Measurements from ENCODE around the gene SRSF4. TPM values are rescaled to one million over a fixed set of nuclear protein-coding genes. Genes with fewer than 3 reads are reported as not detected.

Gene SRSF4
- total and polyA plus RNA-seq, 9 of the 15 experiments (the other 6 are each of a cell fraction or from before 2014, with no cell fraction given): 15.9 to 132 (median 82.0) TPM

DNA sequence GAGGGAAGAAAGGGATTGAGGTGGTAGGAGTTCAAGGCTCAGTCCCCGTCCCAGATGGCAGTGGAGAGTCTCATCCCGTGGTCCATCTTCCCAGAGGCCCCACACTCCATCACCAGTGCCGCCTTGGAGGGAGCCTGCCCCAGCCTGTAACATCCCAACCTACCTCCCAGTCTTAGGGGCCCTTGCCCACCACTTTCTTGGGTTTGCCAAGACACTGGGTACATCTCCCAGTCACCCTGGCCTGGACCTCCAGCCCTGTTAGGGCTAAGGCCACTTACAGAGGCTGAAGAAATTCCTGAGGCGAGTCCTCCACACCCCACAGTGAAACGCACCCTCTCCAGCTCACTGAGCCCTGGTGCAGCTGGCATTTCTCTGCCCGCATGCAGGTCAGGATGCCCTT, 61.3 kb downstream of the SRSF4 start:
- BruUV-seq (replicated peaks): no TSS peak
- in situ Hi-C loops (cut with MboI): no loop called here

DNA sequence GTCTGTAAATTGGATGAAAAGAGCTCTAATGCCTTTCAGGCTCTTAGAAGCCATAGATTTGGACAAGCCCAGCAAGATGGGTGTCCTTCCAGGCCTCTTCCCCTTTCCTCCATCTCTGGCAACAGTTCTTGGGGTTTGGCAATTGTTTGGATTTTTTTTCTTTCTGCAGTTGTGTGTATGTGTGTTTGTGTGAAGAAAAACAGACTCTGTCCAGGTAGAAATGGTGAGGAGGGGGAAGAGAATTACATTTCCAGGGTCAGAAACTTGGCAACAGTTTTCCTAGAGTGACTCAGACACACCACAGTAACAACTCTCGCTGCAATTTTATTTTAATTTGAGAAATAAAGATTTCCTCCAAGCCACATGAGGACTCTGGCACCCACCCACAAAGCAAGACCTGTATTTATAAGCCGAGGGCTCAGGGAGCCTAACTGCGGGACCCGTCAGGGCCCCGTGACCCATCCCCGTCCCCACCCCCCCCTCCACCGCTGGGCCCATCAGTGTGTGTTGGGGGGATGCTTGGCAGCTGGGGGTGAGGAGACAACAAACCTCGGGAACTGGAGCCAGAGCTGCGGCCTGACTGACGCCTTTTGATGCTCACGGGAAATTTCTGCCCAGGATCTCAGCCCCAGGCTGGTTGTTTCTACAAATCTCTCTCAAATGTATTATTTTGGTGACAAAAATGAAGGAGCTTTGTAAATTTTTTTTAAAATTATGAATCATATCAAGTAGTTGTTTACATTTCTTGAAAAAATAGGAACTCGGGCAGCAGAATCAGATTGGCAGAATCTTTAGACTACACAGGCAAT, 62.4 kb downstream of the SRSF4 start:
- H3K4me1 ChIP-seq (replicated peaks in 1 of 2; ENCODE audit: control insufficient read depth in 2 of 2, insufficient read depth in 2 of 2, low read length in 2 of 2): peaks cover 0 to 28% of the 10 kb centered on the region in 2 experiments; a peak in 2 of 5 replicates
- FAIRE-seq (no peak), ATAC-seq (no peak), DNase-seq (ENCODE audit: extremely low read depth in 1 of 4, low spot score in 3 of 4) (no peak)
- H2AFZ ChIP-seq (ENCODE audit: low read depth, low read length): no peak overlapping the region
- no peaks in the 10 kb centered on the region for H3K9me1 ChIP-seq (ENCODE audit: control insufficient read depth, insufficient read depth, low read length)
- ChIA-PET POLR2A (interaction anchor here (0.6 to 2.3 kb wide), 8 partner anchors 8 to 746 kb away, joined by 3 to 8 read pairs (median 4); no protein-coding TSS in a partner anchor), CTCF (ENCODE audit: low intra/inter-chr PET ratio) (no interaction called here)
- no peak overlapping the region for H3K9ac ChIP-seq (ENCODE audit: insufficient read depth in 1 of 2, low read depth in 2 of 2, low read length in 2 of 2)
- H3K36me3 ChIP-seq (ENCODE audit: control insufficient read depth, insufficient read depth, low read length): peaks cover 49% of the 10 kb centered on the region
- no peak overlapping the region for H3K4me2 ChIP-seq (ENCODE audit: insufficient read depth, low read length)
- H3K27me3 ChIP-seq (ENCODE audit: control insufficient read depth in 2 of 2, insufficient read depth in 2 of 2, low read length in 2 of 2): no peaks in the 10 kb centered on the region
- BruUV-seq (replicated peaks): no TSS peak
- 83% methylated on average over 8 of the region's 12 CpGs for WGBS (ENCODE audit: insufficient coverage, low coverage, missing lambda C conversion rate)
- H3K9me3 ChIP-seq (replicated peaks; ENCODE audit: control insufficient read depth, insufficient read depth, low read depth, low read length): no peaks in the 10 kb centered on the region; the same call in 1 of the 2 replicates
- H3K79me2 ChIP-seq (ENCODE audit: control insufficient read depth, insufficient read depth, low read length): no peaks in the 10 kb centered on the region
- in situ Hi-C loops (cut with MboI) (no loop called here), intact Hi-C loops (cut with micrococcal nuclease) (no loop called here)
- H3K27ac ChIP-seq (ENCODE audit: extremely low read depth, low read depth, low read length): no peak overlapping the region
- no peak overlapping the region for H3K4me3 ChIP-seq
- H4K20me1 ChIP-seq (replicated peaks; ENCODE audit: control insufficient read depth, insufficient read depth, low read length): no peaks in the 10 kb centered on the region
- TF ChIP-seq ZNF282 (CRISPR knock-in tag; IDR thresholded peaks at IDR 0.05): no peak
- peak; percentile 31 for TF ChIP-seq RBM22 (IDR thresholded peaks at IDR 0.05; ENCODE audit: low read depth, low read length, poor library complexity, severe bottlenecking)
- TF ChIP-seq, protein P1, sequence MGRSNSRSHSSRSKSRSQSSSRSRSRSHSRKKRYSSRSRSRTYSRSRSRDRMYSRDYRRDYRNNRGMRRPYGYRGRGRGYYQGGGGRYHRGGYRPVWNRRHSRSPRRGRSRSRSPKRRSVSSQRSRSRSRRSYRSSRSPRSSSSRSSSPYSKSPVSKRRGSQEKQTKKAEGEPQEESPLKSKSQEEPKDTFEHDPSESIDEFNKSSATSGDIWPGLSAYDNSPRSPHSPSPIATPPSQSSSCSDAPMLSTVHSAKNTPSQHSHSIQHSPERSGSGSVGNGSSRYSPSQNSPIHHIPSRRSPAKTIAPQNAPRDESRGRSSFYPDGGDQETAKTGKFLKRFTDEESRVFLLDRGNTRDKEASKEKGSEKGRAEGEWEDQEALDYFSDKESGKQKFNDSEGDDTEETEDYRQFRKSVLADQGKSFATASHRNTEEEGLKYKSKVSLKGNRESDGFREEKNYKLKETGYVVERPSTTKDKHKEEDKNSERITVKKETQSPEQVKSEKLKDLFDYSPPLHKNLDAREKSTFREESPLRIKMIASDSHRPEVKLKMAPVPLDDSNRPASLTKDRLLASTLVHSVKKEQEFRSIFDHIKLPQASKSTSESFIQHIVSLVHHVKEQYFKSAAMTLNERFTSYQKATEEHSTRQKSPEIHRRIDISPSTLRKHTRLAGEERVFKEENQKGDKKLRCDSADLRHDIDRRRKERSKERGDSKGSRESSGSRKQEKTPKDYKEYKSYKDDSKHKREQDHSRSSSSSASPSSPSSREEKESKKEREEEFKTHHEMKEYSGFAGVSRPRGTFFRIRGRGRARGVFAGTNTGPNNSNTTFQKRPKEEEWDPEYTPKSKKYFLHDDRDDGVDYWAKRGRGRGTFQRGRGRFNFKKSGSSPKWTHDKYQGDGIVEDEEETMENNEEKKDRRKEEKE (IDR thresholded peaks at IDR 0.05; ENCODE audit: borderline replicate concordance in 1 of 2, control insufficient read depth in 1 of 2, low read depth in 2 of 2, low read length in 1 of 2): no peak
- no peak for TF ChIP-seq POU5F1 (IDR thresholded peaks at IDR 0.05; ENCODE audit: borderline replicate concordance, low read depth, low read length, partially characterized antibody)

More for the DNA sequence above, 61.3 kb downstream of the SRSF4 start:
- H4K20me1 ChIP-seq (replicated peaks; ENCODE audit: control insufficient read depth, insufficient read depth, low read length): no peaks in the 10 kb centered on the region
- TF ChIP-seq FOXP1 (CRISPR knock-in tag; IDR thresholded peaks at IDR 0.05) (no peak), POLR2B (IDR thresholded peaks at IDR 0.05; ENCODE audit: low read depth, partially characterized antibody) (peak; percentile 32), CTBP1 (IDR thresholded peaks at IDR 0.05; ENCODE audit: borderline replicate concordance) (peak; percentile 17; the same call in 1 of the 2 replicates)
- H3K4me2 ChIP-seq (ENCODE audit: insufficient read depth, low read length): no peak overlapping the region
- H3K9me1 ChIP-seq (ENCODE audit: control insufficient read depth, insufficient read depth, low read length): no peaks in the 10 kb centered on the region
- no peak overlapping the region for H2AFZ ChIP-seq (ENCODE audit: low read depth, low read length)
- intact Hi-C loops (cut with micrococcal nuclease): no loop called here
- FAIRE-seq: no peak
- H3K9ac ChIP-seq (ENCODE audit: insufficient read depth in 1 of 2, low read depth in 2 of 2, low read length in 2 of 2): no peak overlapping the region
- no peak for DNase-seq (ENCODE audit: extremely low read depth in 1 of 4, low spot score in 3 of 4)
- H3K79me2 ChIP-seq (ENCODE audit: control insufficient read depth, insufficient read depth, low read length): no peaks in the 10 kb centered on the region
- whole genome bisulfite sequencing (ENCODE audit: insufficient coverage, low coverage, missing lambda C conversion rate): 93% methylated on average over 6 of the region's 6 CpGs
- POLR2A ChIA-PET: interaction anchor here (0.7 to 1.4 kb wide), 5 partner anchors 8 to 17 kb away, joined by 3 to 5 read pairs (median 4); no protein-coding TSS in a partner anchor
- ATAC-seq: no peak
- peaks cover 5 to 39% of the 10 kb centered on the region in 2 experiments; a peak in 4 of 5 replicates for H3K4me1 ChIP-seq (replicated peaks in 1 of 2; ENCODE audit: control insufficient read depth in 2 of 2, insufficient read depth in 2 of 2, low read length in 2 of 2)
- no peak overlapping the region for H3K27ac ChIP-seq (ENCODE audit: extremely low read depth, low read depth, low read length)
- no peaks in the 10 kb centered on the region for H3K27me3 ChIP-seq (ENCODE audit: control insufficient read depth in 2 of 2, insufficient read depth in 2 of 2, low read length in 2 of 2)
- H3K9me3 ChIP-seq (replicated peaks; ENCODE audit: control insufficient read depth, insufficient read depth, low read depth, low read length): no peaks in the 10 kb centered on the region; the same call in 1 of the 2 replicates
- CTCF ChIA-PET (ENCODE audit: low intra/inter-chr PET ratio): no interaction called here
- H3K36me3 ChIP-seq (ENCODE audit: control insufficient read depth, insufficient read depth, low read length): peaks cover 44% of the 10 kb centered on the region
- no peak overlapping the region for H3K4me3 ChIP-seq

Data from K562 (cell line).